Astrocyte of the spinal cord (primary cell): ENCODE data around the gene POLR3E.

Experiments used
- DNase-seq: peaks from one replicate; pipeline ENCODE4 v3.0.0; 2011; ENCODE audit warnings: low read depth, low spot score
- H3K4me3 ChIP-seq: 2 replicates; pipeline ENCODE4 v1.5.1; 2011; ENCODE audit warnings: low read depth, mild to moderate bottlenecking, low read length, moderate library complexity
- CTCF ChIP-seq: IDR thresholded peaks from 2 replicates; pipeline ENCODE4 v1.5.1; 2012; ENCODE audit warnings: low read depth, mild to moderate bottlenecking, low read length, inconsistent platforms
- in situ Hi-C: cut with HindIII; loops from 2 replicates; pipeline ENCODE4 v1.10.0; 2017; ENCODE audit warnings: low sequenced_read_pairs

The POLR3E gene, protein sequence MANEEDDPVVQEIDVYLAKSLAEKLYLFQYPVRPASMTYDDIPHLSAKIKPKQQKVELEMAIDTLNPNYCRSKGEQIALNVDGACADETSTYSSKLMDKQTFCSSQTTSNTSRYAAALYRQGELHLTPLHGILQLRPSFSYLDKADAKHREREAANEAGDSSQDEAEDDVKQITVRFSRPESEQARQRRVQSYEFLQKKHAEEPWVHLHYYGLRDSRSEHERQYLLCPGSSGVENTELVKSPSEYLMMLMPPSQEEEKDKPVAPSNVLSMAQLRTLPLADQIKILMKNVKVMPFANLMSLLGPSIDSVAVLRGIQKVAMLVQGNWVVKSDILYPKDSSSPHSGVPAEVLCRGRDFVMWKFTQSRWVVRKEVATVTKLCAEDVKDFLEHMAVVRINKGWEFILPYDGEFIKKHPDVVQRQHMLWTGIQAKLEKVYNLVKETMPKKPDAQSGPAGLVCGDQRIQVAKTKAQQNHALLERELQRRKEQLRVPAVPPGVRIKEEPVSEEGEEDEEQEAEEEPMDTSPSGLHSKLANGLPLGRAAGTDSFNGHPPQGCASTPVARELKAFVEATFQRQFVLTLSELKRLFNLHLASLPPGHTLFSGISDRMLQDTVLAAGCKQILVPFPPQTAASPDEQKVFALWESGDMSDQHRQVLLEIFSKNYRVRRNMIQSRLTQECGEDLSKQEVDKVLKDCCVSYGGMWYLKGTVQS

GRCh38 chr16:22297114-22297870 lies at the start of gene POLR3E:
POLR3E (plus strand) TSS chr16:22297409; CDS start chr16:22302969, 5,560 bp downstream.
- peak; percentile 88 for TF ChIP-seq CTCF
- peak; percentile 99 for DNase-seq
- peak within 1 kb of the TSS; percentile 86 for H3K4me3 ChIP-seq
- in situ Hi-C loops = no loop called here

DNA sequence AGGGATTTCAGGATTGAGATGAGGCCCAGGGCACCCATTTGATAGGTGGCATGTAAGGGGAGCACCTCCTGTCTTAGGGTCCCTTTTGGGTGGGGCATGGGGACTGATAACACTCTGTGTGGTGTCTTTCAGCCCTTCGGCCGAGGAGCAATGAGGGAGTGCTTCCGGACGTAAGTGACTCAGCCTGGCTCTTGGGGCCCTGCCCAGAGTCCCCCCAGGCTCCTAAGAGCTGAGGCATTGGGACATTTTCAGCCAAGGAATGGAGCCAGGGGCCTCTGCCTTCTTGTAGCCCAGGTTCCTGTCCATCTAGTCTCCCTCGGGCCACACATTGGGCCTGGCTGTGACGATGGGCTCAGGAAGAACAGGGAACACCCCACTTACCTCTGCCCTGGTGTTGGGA lies 46.7 kb upstream of the POLR3E start:
- in situ Hi-C loops = no loop called here
- TF ChIP-seq CTCF = no peak
- no peak for DNase-seq
- no peak overlapping the region for H3K4me3 ChIP-seq

- in situ Hi-C loops = no loop called here
- DNase-seq = no peak
- TF ChIP-seq CTCF = no peak
- H3K4me3 ChIP-seq = no peak overlapping the region
Observed at GRCh38 chr16:22252317-22252716, 44.9 kb upstream of the POLR3E start.

DNA sequence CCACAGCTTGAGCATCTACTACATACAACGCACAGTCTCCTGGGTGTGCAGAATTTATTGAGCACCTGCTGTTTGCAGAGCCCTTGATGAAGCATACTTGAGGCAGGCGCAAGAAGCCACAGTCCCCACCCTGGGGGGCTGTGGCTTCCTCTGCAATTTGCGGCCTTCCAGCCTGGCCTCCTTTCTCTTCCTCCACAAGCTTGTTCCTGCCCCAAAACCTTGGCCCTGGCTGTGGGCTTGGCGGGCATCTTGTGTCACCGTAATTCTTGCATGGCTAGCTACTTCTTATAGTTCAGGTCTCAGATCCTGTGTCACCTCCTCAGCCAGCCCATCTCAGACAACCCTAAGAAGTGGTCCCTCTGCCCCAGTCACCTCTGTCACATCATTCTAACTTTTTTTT lies 43.9 kb upstream of the POLR3E start:
- DNase-seq = no peak
- no peak overlapping the region for H3K4me3 ChIP-seq
- TF ChIP-seq CTCF = no peak
- in situ Hi-C loops = no loop called here

GRCh38 chr16:22255335-22255734 lies 41.9 kb upstream of the POLR3E start:
- TF ChIP-seq CTCF = no peak
- in situ Hi-C loops = no loop called here
- DNase-seq = no peak
- no peak overlapping the region for H3K4me3 ChIP-seq

- TF ChIP-seq CTCF = no peak
- DNase-seq = no peak
- in situ Hi-C loops = no loop called here
- no peak overlapping the region for H3K4me3 ChIP-seq
Observed at GRCh38 chr16:22257440-22257839, 39.8 kb upstream of the POLR3E start.
